ENCODE results near the gene IFNL3.
"Not testable (repeated sequence)": the region's sequence is repeated elsewhere in the genome, so short reads cannot be mapped to it uniquely, and the experiment has no call there.

Gene IFNL3

DNA sequence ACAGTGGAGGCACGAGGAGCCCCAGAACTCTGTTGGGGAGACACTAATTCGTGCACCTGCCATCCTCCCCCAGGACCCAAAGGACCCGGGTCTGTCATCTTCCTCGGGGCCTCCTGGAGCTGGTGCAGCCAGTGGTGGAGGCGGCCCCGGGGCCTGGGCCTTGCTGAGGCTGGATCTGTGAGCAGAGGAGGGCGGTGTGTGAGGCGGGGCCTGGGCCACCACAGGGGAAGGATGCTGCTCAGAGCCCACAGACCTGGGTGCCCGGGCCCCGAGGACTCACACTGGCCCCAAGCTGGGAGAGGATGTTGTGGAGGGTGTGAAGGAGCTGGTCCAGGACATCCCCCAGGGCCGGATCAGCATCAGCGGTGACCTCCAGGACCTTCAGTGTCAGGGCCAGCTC, 8.3 kb downstream of the IFNL3 start:
- no peak overlapping the region for H3K27ac ChIP-seq
- no peaks in the 10 kb centered on the region for H3K36me3 ChIP-seq (ENCODE audit: insufficient read depth, low read length)
- H3K9me3 ChIP-seq (ENCODE audit: low read depth, low read length): no peaks in the 10 kb centered on the region
- H3K4me3 ChIP-seq: no peak overlapping the region
- TF ChIP-seq POLR2AphosphoS5 (IDR thresholded peaks at IDR 0.05; ENCODE audit: borderline replicate concordance, low read depth, low read length): no peak
- TF ChIP-seq EZH2 (IDR thresholded peaks at IDR 0.05): no peak
- H3K9ac ChIP-seq (ENCODE audit: insufficient read length): no peak overlapping the region
- DNase-seq (ENCODE audit: low read depth, low spot score): no peak

DNA sequence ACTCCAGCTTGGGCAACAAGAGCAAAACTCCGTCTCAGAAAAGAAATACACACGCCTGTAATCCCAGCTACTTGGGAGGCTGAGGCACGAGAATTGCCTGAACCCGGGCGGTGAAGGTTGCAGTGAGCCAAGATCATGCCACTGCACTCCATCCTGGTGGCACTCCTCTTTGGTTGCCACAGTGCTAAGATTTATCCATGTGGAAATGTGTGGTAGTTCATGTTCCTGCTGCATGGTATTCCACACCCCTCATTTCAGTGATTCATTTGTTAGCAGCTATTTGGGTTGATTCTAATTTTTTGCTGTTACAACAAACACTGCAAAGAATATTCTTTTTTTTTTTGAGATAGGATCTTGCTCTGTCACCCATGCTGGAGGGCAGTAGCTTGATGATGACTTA, 12.1 kb downstream of the IFNL3 start:
- H3K9me3 ChIP-seq (ENCODE audit: low read depth, low read length): no peaks in the 10 kb centered on the region

DNA sequence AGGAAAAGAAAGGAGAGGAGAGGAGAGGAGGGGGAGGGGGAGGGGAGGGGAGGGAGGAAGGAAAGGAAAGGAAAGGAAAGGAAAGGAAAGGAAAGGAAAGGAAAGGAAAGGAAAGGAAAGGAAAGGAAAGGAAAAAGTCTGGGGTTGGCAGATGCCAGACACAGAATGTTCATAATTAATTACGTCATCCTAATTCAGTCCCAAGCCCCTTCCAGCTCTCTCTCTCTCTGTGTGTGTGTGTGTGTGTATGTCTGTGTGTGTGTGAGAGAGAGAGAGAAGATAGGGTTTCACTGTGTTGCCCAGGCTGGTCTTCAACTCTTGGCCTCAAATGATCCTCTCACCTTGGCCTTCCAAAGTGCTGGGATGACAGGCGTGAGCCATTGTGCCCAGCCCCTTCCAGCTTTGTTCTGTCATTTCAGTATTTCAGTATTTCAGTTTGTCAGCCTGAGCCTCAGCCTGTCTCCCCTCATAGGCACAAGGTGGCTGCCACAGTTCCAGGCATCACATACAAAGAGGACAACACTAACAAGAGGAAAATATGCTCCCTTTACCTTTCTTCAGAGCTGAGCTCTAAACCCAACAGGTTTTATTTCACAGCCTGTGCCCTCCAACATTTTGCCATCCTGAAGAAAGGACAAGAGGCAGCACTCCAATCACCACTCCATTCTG, 14.6 kb downstream of the IFNL3 start:
- Histone ChIP-seq H3K9ac (ENCODE audit: insufficient read length) (no peak overlapping the region), H3K36me3 (ENCODE audit: insufficient read depth, low read length) (no peaks in the 10 kb centered on the region), H3K9me3 (ENCODE audit: low read depth, low read length) (no peaks in the 10 kb centered on the region), H3K27ac (no peak overlapping the region), H3K4me3 (no peak overlapping the region)
- no peak for DNase-seq (ENCODE audit: low read depth, low spot score)
- TF ChIP-seq EZH2 (IDR thresholded peaks at IDR 0.05) (no peak), POLR2AphosphoS5 (IDR thresholded peaks at IDR 0.05; ENCODE audit: borderline replicate concordance, low read depth, low read length) (no peak), FOXP2 (optimal IDR thresholded peaks at IDR 0.05; ENCODE audit: control extremely low read depth, extremely low read length, insufficient read depth) (no peak)

More for the DNA sequence above, 12.1 kb downstream of the IFNL3 start:
- Histone ChIP-seq H3K4me3 (no peak overlapping the region), H3K9ac (ENCODE audit: insufficient read length) (no peak overlapping the region), H3K36me3 (ENCODE audit: insufficient read depth, low read length) (no peaks in the 10 kb centered on the region), H3K27ac (no peak overlapping the region)
- DNase-seq (ENCODE audit: low read depth, low spot score): no peak
- TF ChIP-seq POLR2AphosphoS5 (IDR thresholded peaks at IDR 0.05; ENCODE audit: borderline replicate concordance, low read depth, low read length): no peak
- TF ChIP-seq EZH2 (IDR thresholded peaks at IDR 0.05): no peak
- TF ChIP-seq FOXP2 (optimal IDR thresholded peaks at IDR 0.05; ENCODE audit: control extremely low read depth, extremely low read length, insufficient read depth): no peak

DNA sequence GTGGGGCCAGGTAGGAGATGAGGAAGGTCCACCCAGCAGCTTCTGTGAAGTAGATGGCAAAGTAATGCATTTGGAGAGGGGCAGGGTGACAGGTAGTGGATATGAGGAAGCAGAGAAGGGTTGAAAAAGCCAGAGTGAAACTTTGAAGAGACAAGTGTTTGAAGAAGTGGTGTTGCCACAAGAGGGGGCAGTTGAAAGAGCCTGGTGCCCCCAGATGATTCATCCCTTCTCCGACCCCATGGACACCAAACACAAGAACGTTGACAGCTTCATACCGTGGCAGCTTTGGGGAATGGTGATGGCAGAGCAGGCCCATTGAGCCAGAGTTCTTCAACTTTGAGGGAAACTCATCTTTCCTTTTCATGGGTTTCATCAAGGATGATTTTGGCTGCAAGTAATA, 19.9 kb downstream of the IFNL3 start:
- no peak for TF ChIP-seq FOXP2 (optimal IDR thresholded peaks at IDR 0.05; ENCODE audit: control extremely low read depth, extremely low read length, insufficient read depth)
- no peak for TF ChIP-seq EZH2 (IDR thresholded peaks at IDR 0.05)
- no peak for TF ChIP-seq POLR2AphosphoS5 (IDR thresholded peaks at IDR 0.05; ENCODE audit: borderline replicate concordance, low read depth, low read length)
- no peaks in the 10 kb centered on the region for H3K9me3 ChIP-seq (ENCODE audit: low read depth, low read length)
- no peak overlapping the region for H3K27ac ChIP-seq
- DNase-seq (ENCODE audit: low read depth, low spot score): no peak
- H3K4me3 ChIP-seq: no peak overlapping the region
- H3K9ac ChIP-seq (ENCODE audit: insufficient read length): no peak overlapping the region
- H3K36me3 ChIP-seq (ENCODE audit: insufficient read depth, low read length): no peaks in the 10 kb centered on the region

DNA sequence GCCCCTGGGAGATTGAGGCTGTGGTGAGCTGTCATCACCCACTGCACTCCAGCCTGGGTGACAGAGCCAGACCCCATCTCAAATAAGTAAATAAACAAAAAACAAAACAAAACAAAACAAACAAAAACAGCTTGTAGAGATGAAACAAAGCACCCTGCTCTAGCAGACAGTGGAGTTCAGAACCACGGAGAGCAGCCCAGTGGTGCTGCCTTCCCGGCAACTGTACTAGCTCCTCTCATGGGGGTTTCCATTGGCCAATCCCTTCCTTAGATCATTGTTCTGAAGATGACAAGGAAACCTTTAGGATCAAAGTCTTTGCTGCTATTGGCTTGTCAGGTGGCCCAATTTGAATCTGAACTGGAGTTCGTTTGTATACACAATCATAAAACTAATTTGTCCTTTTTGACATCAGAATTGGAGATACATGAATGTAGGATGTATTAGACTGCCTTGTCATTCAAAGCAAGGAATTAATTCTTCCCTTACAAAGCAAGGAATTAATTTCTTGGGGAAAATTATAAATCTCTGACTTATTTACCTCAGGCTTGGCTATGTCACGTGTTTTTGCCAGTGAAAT, 21.0 kb downstream of the IFNL3 start:
- Histone ChIP-seq H3K9me3 (ENCODE audit: low read depth, low read length) (no peaks in the 10 kb centered on the region), H3K27ac (no peak overlapping the region), H3K9ac (ENCODE audit: insufficient read length) (no peak overlapping the region), H3K4me3 (no peak overlapping the region), H3K36me3 (ENCODE audit: insufficient read depth, low read length) (no peaks in the 10 kb centered on the region)
- TF ChIP-seq POLR2AphosphoS5 (IDR thresholded peaks at IDR 0.05; ENCODE audit: borderline replicate concordance, low read depth, low read length): no peak
- no peak for TF ChIP-seq EZH2 (IDR thresholded peaks at IDR 0.05)
- TF ChIP-seq FOXP2 (optimal IDR thresholded peaks at IDR 0.05; ENCODE audit: control extremely low read depth, extremely low read length, insufficient read depth): no peak
- DNase-seq (ENCODE audit: low read depth, low spot score): no peak

DNA sequence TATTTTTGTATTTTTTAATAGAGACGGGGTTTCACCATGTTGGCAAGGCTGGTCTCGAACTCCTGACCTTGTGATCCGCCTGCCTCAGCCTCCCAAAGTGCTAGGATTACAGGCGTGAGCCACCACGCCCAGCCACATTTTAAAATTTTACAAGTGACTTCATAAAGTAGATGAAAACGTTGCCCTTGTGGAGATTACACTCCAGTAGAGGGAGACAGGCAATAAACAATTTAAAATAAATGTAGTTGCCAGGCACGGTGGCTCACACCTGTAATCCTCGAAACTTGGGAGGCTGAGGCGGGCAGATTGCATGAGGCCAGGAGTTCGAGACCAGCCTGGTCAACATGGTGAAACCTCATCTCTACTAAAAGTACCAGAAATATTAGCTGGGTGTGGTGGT, 25.7 kb downstream of the IFNL3 start:
- not testable (repeated sequence) for H3K36me3 ChIP-seq (ENCODE audit: insufficient read depth, low read length); H3K27ac ChIP-seq; DNase-seq (ENCODE audit: low read depth, low spot score); H3K4me3 ChIP-seq; H3K9ac ChIP-seq (ENCODE audit: insufficient read length); H3K9me3 ChIP-seq (ENCODE audit: low read depth, low read length)

DNA sequence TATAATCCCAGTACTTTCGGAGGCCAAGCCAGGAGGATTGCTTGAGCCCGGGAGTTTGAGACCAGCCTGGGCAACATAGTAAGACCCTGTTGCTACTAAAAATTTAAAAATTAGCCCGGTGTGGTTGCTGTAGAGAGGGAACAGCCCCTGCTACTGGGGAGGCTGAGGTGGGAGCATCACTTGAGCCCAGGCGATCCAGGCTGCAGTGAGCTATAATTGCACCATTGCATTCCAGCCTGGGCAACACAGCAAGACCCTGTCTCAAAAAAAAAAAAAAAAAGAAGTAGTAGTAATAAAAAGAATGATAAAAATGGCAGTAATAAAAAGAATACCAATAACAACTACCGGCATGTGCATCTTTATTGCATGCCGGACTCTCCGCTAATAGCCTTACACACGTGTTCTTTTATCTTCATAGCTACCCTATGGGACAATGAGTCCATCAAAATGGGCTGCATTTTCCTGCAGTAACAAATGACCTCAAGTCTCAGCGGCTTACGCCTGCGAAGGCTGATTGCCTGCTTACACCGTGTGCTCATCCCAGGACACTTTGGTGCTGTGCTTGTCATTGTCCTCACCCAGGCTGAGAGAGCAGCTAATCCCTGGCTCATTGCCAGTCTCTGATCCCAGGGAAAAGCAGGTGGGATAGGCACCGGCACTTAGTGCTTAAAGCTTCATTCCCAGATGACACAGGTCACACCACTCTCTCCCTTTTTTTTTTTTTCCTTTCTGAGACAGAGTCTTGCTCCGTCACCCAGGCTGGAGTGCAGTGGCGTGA, 26.4 kb downstream of the IFNL3 start:
- no peak overlapping the region for H3K9ac ChIP-seq (ENCODE audit: insufficient read length)
- H3K9me3 ChIP-seq (ENCODE audit: low read depth, low read length): no peaks in the 10 kb centered on the region
- no peak overlapping the region for H3K27ac ChIP-seq
- no peaks in the 10 kb centered on the region for H3K36me3 ChIP-seq (ENCODE audit: insufficient read depth, low read length)
- no peak overlapping the region for H3K4me3 ChIP-seq
- no peak for DNase-seq (ENCODE audit: low read depth, low spot score)
- TF ChIP-seq FOXP2 (optimal IDR thresholded peaks at IDR 0.05; ENCODE audit: control extremely low read depth, extremely low read length, insufficient read depth): no peak
- no peak for TF ChIP-seq EZH2 (IDR thresholded peaks at IDR 0.05)
- TF ChIP-seq POLR2AphosphoS5 (IDR thresholded peaks at IDR 0.05; ENCODE audit: borderline replicate concordance, low read depth, low read length): no peak

DNA sequence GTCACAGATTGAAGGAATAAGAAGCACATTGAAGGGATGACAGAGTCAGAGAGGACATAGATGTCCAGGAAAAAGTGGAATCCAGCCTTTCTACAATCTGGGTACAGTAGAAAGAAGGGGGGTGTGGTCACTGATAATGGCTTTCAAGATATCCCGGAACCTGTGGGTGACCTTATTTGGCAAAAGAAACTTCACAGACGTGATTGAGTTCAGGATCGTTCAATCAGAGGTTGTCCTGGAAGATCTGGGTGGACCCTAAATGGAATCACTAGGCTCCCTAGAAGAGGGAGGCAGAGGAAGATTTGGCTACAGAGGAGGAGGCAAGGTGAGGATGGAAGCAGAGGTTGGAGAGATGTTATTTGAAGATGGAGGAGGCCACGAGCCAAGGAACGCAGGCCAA, 27.7 kb downstream of the IFNL3 start:
- Histone ChIP-seq H3K9me3 (ENCODE audit: low read depth, low read length) (no peaks in the 10 kb centered on the region), H3K9ac (ENCODE audit: insufficient read length) (no peak overlapping the region), H3K4me3 (no peak overlapping the region), H3K36me3 (ENCODE audit: insufficient read depth, low read length) (no peaks in the 10 kb centered on the region), H3K27ac (no peak overlapping the region)
- DNase-seq (ENCODE audit: low read depth, low spot score): no peak
- no peak for TF ChIP-seq POLR2AphosphoS5 (IDR thresholded peaks at IDR 0.05; ENCODE audit: borderline replicate concordance, low read depth, low read length)
- no peak for TF ChIP-seq FOXP2 (optimal IDR thresholded peaks at IDR 0.05; ENCODE audit: control extremely low read depth, extremely low read length, insufficient read depth)
- no peak for TF ChIP-seq EZH2 (IDR thresholded peaks at IDR 0.05)

DNA sequence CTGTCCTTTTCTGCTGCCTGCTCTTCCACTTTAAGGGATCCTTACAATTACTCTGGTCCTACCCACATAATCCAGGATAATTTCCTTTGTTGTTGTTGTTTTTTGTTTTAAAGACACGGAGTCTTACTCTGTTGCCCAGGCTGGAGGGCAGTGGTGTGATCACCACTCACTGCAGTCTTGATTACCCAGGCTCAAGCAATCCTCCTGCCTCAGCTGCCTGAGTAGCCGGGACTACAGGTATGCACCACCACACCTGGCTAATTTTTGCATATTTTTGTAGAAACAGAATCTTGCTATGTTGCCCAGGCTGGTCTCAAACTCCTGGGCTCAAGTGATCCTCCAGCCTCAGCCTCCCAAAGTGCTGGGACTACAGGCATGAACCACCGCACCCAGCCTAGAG, 29.5 kb downstream of the IFNL3 start:
- H3K4me3 ChIP-seq; H3K9me3 ChIP-seq (ENCODE audit: low read depth, low read length); H3K9ac ChIP-seq (ENCODE audit: insufficient read length); H3K27ac ChIP-seq; H3K36me3 ChIP-seq (ENCODE audit: insufficient read depth, low read length); DNase-seq (ENCODE audit: low read depth, low spot score): not testable (repeated sequence)
